K562 (cell line): Measurements from ENCODE around the gene KCNB1. TPM values are rescaled to one million over a fixed set of nuclear protein-coding genes. Genes with fewer than 3 reads are reported as not detected.

Experiments used
- ATAC-seq: fragments of 200-7000 bp; cut with Tn5 transposase; 3 replicates; pipeline ENCODE4 v1.9.1; 2020; ENCODE audit warnings: moderate library complexity
- BruUV-seq: library from RNA; stranded (reverse); fragments of 400-500 nt; replicated peaks from 2 replicates; lab custom pipeline; 2021; lab: Mats Ljungman, UMichigan
- CTCF ChIA-PET: fragments of 300-600 bp; formaldehyde crosslinking; extraction: SDS; loops from one replicate; lab custom pipeline; 2021; ENCODE audit warnings: low intra/inter-chr PET ratio; lab: Yijun Ruan, JAX
- POLR2A ChIA-PET: fragments of 300-600, 350-650 bp; sonication (Branson Sonifier 250); formaldehyde crosslinking; extraction: SDS; loops from one replicate; lab custom pipeline; 2021; ENCODE audit warnings: antibody characterized with exemption, inconsistent platforms; lab: Yijun Ruan, JAX
- DNase-seq, 4 experiments: peaks; one replicate each; pipeline versions ENCODE4 v3.0.0 to v3.0.0-alpha.2; 2011 to 2018; ENCODE audit warnings: low spot score in 3 of 4, mixed read lengths in 3 of 4; ENCODE audit errors: extremely low read depth in 1 of 4
- FAIRE-seq: peaks from 2 replicates; lab custom pipeline; 2011; peaks lifted over from hg19 to GRCh38; lab: Jason Lieb, UNC
- H2AFZ ChIP-seq: 2 replicates; pipeline ENCODE4 v1.6.0; 2011; ENCODE audit warnings: low read depth, low read length, control low read depth, inconsistent platforms
- H3K27ac ChIP-seq: fragments of 200-600 bp; 3 replicates; pipeline ENCODE4 v1.8.0; 2011; ENCODE audit warnings: low read depth, mild to moderate bottlenecking, control low read depth, inconsistent platforms, low read length, moderate library complexity, mixed read lengths; ENCODE audit errors: extremely low read depth
- H3K27me3 ChIP-seq, 2 experiments: fragments of 300-600 bp in 1 of 2; 2 replicates in 1 of 2; 3 replicates in 1 of 2; pipeline versions ENCODE4 v1.6.0 to v1.8.0; 2011; ENCODE audit warnings: inconsistent platforms in 2 of 2, low read length in 2 of 2, mild to moderate bottlenecking in 1 of 2, mixed read lengths in 1 of 2, moderate library complexity in 1 of 2; ENCODE audit not compliant: control insufficient read depth in 2 of 2, insufficient read depth in 2 of 2
- H3K36me3 ChIP-seq: fragments of 300-600 bp; 3 replicates; pipeline ENCODE4 v1.8.0; 2011; ENCODE audit warnings: mild to moderate bottlenecking, low read length, inconsistent platforms; ENCODE audit not compliant: control insufficient read depth, insufficient read depth
- H3K4me1 ChIP-seq, 2 experiments: fragments of 200-600 bp in 1 of 2; replicated peaks in 1 of 2; 2 replicates in 1 of 2; 3 replicates in 1 of 2; pipeline versions ENCODE4 v1.5.1 to v1.8.0; 2011; ENCODE audit warnings: inconsistent platforms in 2 of 2, low read length in 2 of 2, mild to moderate bottlenecking in 1 of 2, mixed read lengths in 1 of 2, moderate library complexity in 1 of 2; ENCODE audit not compliant: control insufficient read depth in 2 of 2, insufficient read depth in 2 of 2
- H3K4me2 ChIP-seq: 2 replicates; pipeline ENCODE4 v1.6.1; 2011; ENCODE audit warnings: low read length, control low read depth, inconsistent platforms, mixed read lengths; ENCODE audit not compliant: insufficient read depth
- H3K4me3 ChIP-seq: fragments of 200-600 bp; sonication (generic), shearing (Covaris generic); 2 replicates; pipeline ENCODE4 v1.5.1; 2016; ENCODE audit warnings: control low read depth, inconsistent platforms
- H3K79me2 ChIP-seq: fragments of 200-600 bp; 3 replicates; pipeline ENCODE4 v1.8.0; 2011; ENCODE audit warnings: low read length, inconsistent platforms; ENCODE audit not compliant: control insufficient read depth, insufficient read depth
- H3K9ac ChIP-seq, 2 experiments: 2 replicates each; pipeline versions ENCODE4 v1.6.0 to v1.6.1; 2011; ENCODE audit warnings: low read depth in 2 of 2, low read length in 2 of 2, control low read depth in 1 of 2, inconsistent platforms in 1 of 2, mild to moderate bottlenecking in 1 of 2, mixed read lengths in 1 of 2; ENCODE audit not compliant: insufficient read depth in 1 of 2
- H3K9me1 ChIP-seq: one replicate; pipeline ENCODE4 v1.6.0; 2011; ENCODE audit warnings: inconsistent platforms, mild to moderate bottlenecking, low read length, moderate library complexity; ENCODE audit not compliant: control insufficient read depth, insufficient read depth
- H3K9me3 ChIP-seq: replicated peaks from 2 replicates; pipeline ENCODE4 v1.5.1; 2011; ENCODE audit warnings: low read depth, low read length, inconsistent platforms; ENCODE audit not compliant: control insufficient read depth, insufficient read depth
- H4K20me1 ChIP-seq: replicated peaks from 2 replicates; pipeline ENCODE4 v1.6.1; 2011; ENCODE audit warnings: low read length, inconsistent platforms, mixed read lengths; ENCODE audit not compliant: control insufficient read depth, insufficient read depth
- BACH1 ChIP-seq: fragments of 200-800 bp; sonication (Bioruptor generic); IDR thresholded peaks from 2 replicates; pipeline ENCODE4 v1.6.1; 2016; ENCODE audit warnings: missing genetic modification characterization, missing compliant biosample characterization
- CBX8 ChIP-seq: fragments of 200-600 bp; sonication (generic); IDR thresholded peaks from 2 replicates; pipeline ENCODE4 v1.6.1; 2012; ENCODE audit warnings: borderline replicate concordance, mixed run types, low read depth, mild to moderate bottlenecking, moderate library complexity, mixed read lengths, low read length, control low read depth, inconsistent platforms; ENCODE audit not compliant: poor library complexity, severe bottlenecking; ENCODE audit errors: extremely low read depth
- MYBL2 ChIP-seq, 2 experiments: fragments of 450-650 bp in 1 of 2; sonication (generic) in 1 of 2; formaldehyde crosslinking in 1 of 2; IDR thresholded peaks; 2 replicates each; pipeline versions ENCODE4 v1.6.1 to v1.8.1; 2017 to 2022; ENCODE audit warnings: borderline replicate concordance in 1 of 2, inconsistent platforms in 1 of 2, low read depth in 1 of 2, mild to moderate bottlenecking in 1 of 2, missing genetic modification reagents in 1 of 2, moderate library complexity in 1 of 2
- TAF9B ChIP-seq: fragments of 450-650 bp; IDR thresholded peaks from 2 replicates; pipeline ENCODE4 v1.6.1; 2018; ENCODE audit warnings: mild to moderate bottlenecking; ENCODE audit not compliant: partially characterized antibody
- ZNF274 ChIP-seq: IDR thresholded peaks from 2 replicates; pipeline ENCODE4 v1.6.1; 2011; ENCODE audit warnings: low read depth, mild to moderate bottlenecking, low read length, moderate library complexity, borderline replicate concordance
- WGBS: fragments of 100-300 bp; shearing (Covaris generic); methylation state at CpG from one replicate; pipeline ENCODE4 v1.1.6; 2016; ENCODE audit warnings: low coverage, mixed read lengths; ENCODE audit not compliant: insufficient coverage; ENCODE audit errors: missing lambda C conversion rate; 5-methylcytosine and 5-hydroxymethylcytosine counted together
- in situ Hi-C: fragments of 300-500 bp; cut with MboI; formaldehyde crosslinking; loops from 4 replicates; pipeline ENCODE4 v1.15.0; 2018; ENCODE audit warnings: inconsistent platforms, mixed read lengths
- intact Hi-C: fragments of 100-400 bp; cut with micrococcal nuclease; formaldehyde crosslinking; loops from 2 replicates; pipeline ENCODE4 v1.14.2; 2022
- polyA plus RNA-seq, 8 experiments: library from polyadenylated mRNA; depleted of rRNA in 4 of 8; stranded (reverse) in 5 of 8; unstranded in 3 of 8; fragments of >200 nt; fragmentation: Nextera tagmentation in 2 of 8; fragmentation: Illumina TruSeq in 1 of 8; extraction: Ambion mirVana in 2 of 8; extraction: Trizol in 1 of 8; gene quantifications; 2 replicates each; pipeline versions ENCODE4 v1.2.1 to v1.2.3, GENCODE V29; 2011 to 2014; ENCODE audit warnings: inconsistent platforms in 1 of 8, missing spikeins in 1 of 8
- total RNA-seq, 7 experiments: library from RNA; depleted of rRNA in 6 of 7; stranded (reverse); fragments of >200 nt in 6 of 7; fragmentation: Illumina TruSeq in 2 of 7; extraction: Trizol in 2 of 7; gene quantifications; 2 replicates each; pipeline versions ENCODE4 v1.2.1 to v1.2.3, GENCODE V29; 2011 to 2021; ENCODE audit warnings: low replicate concordance in 1 of 7

Gene KCNB1
- total and polyA plus RNA-seq, 9 of the 15 experiments (the other 6 are each of a cell fraction or from before 2014, with no cell fraction given): 0.01 to 0.06 TPM; not detected in 7

DNA sequence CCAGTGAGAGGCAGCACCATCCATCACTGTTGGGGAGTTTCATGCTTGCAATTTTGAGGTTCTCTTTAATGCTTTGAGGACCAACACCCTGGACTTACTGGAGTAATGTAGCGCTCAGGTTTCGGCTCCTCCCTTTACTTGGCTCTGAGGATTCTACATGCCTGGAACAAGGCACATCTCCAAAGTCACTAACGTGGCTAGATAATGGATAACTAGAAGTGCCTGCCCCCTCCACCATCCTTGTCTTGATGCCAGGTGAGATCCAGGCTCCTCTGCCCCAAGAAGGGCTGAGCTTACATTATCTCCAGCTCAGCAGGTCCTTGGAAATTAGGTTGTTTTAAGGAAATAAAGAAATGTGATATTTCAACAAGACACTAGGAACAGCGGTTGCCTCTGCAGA is 129.1 kb downstream of the KCNB1 start:
- POLR2A ChIA-PET: interaction anchor here (1.1 to 1.7 kb wide), 3 partner anchors 9 to 20 kb away, joined by 3 to 4 read pairs (median 3); no protein-coding TSS in a partner anchor
- no peak for TF ChIP-seq MYBL2 (IDR thresholded peaks at IDR 0.05; ENCODE audit: low read depth)
- TF ChIP-seq MYBL2 (CRISPR knock-in tag; IDR thresholded peaks at IDR 0.05; ENCODE audit: borderline replicate concordance): no peak
- TF ChIP-seq ZNF274: no peak
- TF ChIP-seq BACH1 (tag): no peak
- TF ChIP-seq CBX8: no peak
- 1% methylated on average over 4 of the region's 4 CpGs for WGBS
- Histone ChIP-seq H3K9ac (no peak overlapping the region), H3K79me2 (no peaks in the 10 kb centered on the region), H3K9me3 (no peaks in the 10 kb centered on the region), H3K4me1 (no peaks in the 10 kb centered on the region), H3K4me2 (no peak overlapping the region), H3K27me3 (peaks cover 12 to 23% of the 10 kb centered on the region in 2 experiments; a peak in 4 of 5 replicates), H3K4me3 (no peak overlapping the region), H2AFZ (no peak overlapping the region), H3K9me1 (peaks cover 4% of the 10 kb centered on the region), H3K27ac (no peak overlapping the region), H3K36me3 (no peaks in the 10 kb centered on the region), H4K20me1 (no peaks in the 10 kb centered on the region)
- BruUV-seq: no TSS peak
- CTCF ChIA-PET: no interaction called here
- in situ Hi-C loops (no loop called here), intact Hi-C loops (no loop called here)
- no peak for FAIRE-seq
- ATAC-seq: no peak
- DNase-seq: no peak

GRCh38 chr20:49352751-49353150 is 129.7 kb downstream of the KCNB1 start:
- intact Hi-C loops: no loop called here
- CTCF ChIA-PET: no interaction called here
- Histone ChIP-seq H3K27me3 (peaks cover 12 to 24% of the 10 kb centered on the region in 2 experiments; a peak in 4 of 5 replicates), H3K79me2 (no peaks in the 10 kb centered on the region), H3K36me3 (no peaks in the 10 kb centered on the region), H3K9ac (no peak overlapping the region), H3K9me1 (peaks cover 4% of the 10 kb centered on the region), H3K4me2 (no peak overlapping the region), H3K27ac (no peak overlapping the region), H3K4me3 (no peak overlapping the region)
- BruUV-seq: no TSS peak
- ATAC-seq (no peak), FAIRE-seq (no peak), DNase-seq (no peak)
- POLR2A ChIA-PET: interaction anchor here (1.1 to 1.7 kb wide), 4 partner anchors 9 to 20 kb away, joined by 3 to 4 read pairs (median 4); no protein-coding TSS in a partner anchor
- TF ChIP-seq TAF9B: no peak
- TF ChIP-seq, all 486 proteins: peak for 0
- Histone ChIP-seq H2AFZ (no peak overlapping the region), H3K9me3 (no peaks in the 10 kb centered on the region), H3K4me1 (no peaks in the 10 kb centered on the region), H4K20me1 (no peaks in the 10 kb centered on the region)
- WGBS: 0% methylated on average over 4 of the region's 4 CpGs
- in situ Hi-C loops: no loop called here
